MV-4-11 (cell line): ENCODE results near the gene KRTAP4-5.
"Not testable (repeated sequence)": the region's sequence is repeated elsewhere in the genome, so short reads cannot be mapped to it uniquely, and the experiment has no call there.

Experiments used
- DNase-seq: peaks from one replicate; lab custom pipeline; 2025; lab: John Stamatoyannopoulos, UW

The KRTAP4-5 gene

GRCh38 chr17:41149652-41149985 lies at the start of gene KRTAP4-5:
Gene KRTAP4-5 (minus strand): TSS chr17:41149825. CDS start chr17:41149767, 58 bp downstream.
- DNase-seq: no peak

- DNase-seq: no peak
Measured at GRCh38 chr17:41196068-41196467, 46.4 kb upstream of the KRTAP4-5 start.

GRCh38 chr17:41190328-41190727 lies 40.7 kb upstream of the KRTAP4-5 start:
- no peak for DNase-seq

- DNase-seq: not testable (repeated sequence)
Measured at GRCh38 chr17:41189837-41190318, 40.3 kb upstream of the KRTAP4-5 start, which contains the start of gene KRTAP9-1. Gene KRTAP9-1 (plus strand): TSS chr17:41189887. CDS start chr17:41189887, 0 bp downstream.

GRCh38 chr17:41186872-41187271 lies 37.2 kb upstream of the KRTAP4-5 start:
- no peak for DNase-seq

- no peak for DNase-seq
Measured at GRCh38 chr17:41185001-41185400, 35.4 kb upstream of the KRTAP4-5 start.

GRCh38 chr17:41184480-41184961 lies 34.9 kb upstream of the KRTAP4-5 start, which contains the start of gene KRTAP4-1:
Gene KRTAP4-1 (minus strand): TSS chr17:41184911. CDS start chr17:41184854, 57 bp downstream.
- no peak for DNase-seq

- DNase-seq: no peak
Measured at GRCh38 chr17:41178843-41179616, 29.4 kb upstream of the KRTAP4-5 start.

- peak; percentile 19 for DNase-seq
Measured at GRCh38 chr17:41178341-41178740, 28.7 kb upstream of the KRTAP4-5 start.

GRCh38 chr17:41177727-41178271 lies 28.2 kb upstream of the KRTAP4-5 start, which contains the start of gene KRTAP4-2:
Gene KRTAP4-2 (minus strand): TSS chr17:41178221. CDS start chr17:41178164, 57 bp downstream.
- no peak for DNase-seq

GRCh38 chr17:41176744-41177387 lies 27.2 kb upstream of the KRTAP4-5 start:
- DNase-seq: peak; percentile 76

- DNase-seq: no peak
Measured at GRCh38 chr17:41171886-41172285, 22.3 kb upstream of the KRTAP4-5 start.

GRCh38 chr17:41168121-41168520 lies 18.5 kb upstream of the KRTAP4-5 start, which contains the start of gene KRTAP4-3:
Gene KRTAP4-3 (minus strand): TSS chr17:41168221. CDS start chr17:41168172, 49 bp downstream.
- no peak for DNase-seq

GRCh38 chr17:41167561-41167960 lies 17.9 kb upstream of the KRTAP4-5 start:
- no peak for DNase-seq

GRCh38 chr17:41163828-41164227 lies 14.2 kb upstream of the KRTAP4-5 start:
- DNase-seq: no peak

- DNase-seq: no peak
Measured at GRCh38 chr17:41160648-41161047, 11.0 kb upstream of the KRTAP4-5 start, which contains the start of gene KRTAP4-4. Gene KRTAP4-4 (minus strand): TSS chr17:41160748. CDS start chr17:41160691, 57 bp downstream.

- DNase-seq: not testable (repeated sequence)
Measured at GRCh38 chr17:41160190-41160589, 10.6 kb upstream of the KRTAP4-5 start.

- no peak for DNase-seq
Measured at GRCh38 chr17:41153856-41154255, 4.2 kb upstream of the KRTAP4-5 start.

- DNase-seq: no peak
Measured at GRCh38 chr17:41151525-41151924, 1.9 kb upstream of the KRTAP4-5 start.

GRCh38 chr17:41150026-41150425 lies 401 bp upstream of the KRTAP4-5 start:
- DNase-seq: no peak

- not testable (repeated sequence) for DNase-seq
Measured at GRCh38 chr17:41148971-41149651, 514 bp downstream of the KRTAP4-5 start.
